ENCODE measurements around the gene ALLC. TPM values are rescaled to one million over a fixed set of nuclear protein-coding genes. Genes with fewer than 3 reads are reported as not detected.

Gene ALLC
- total RNA-seq, 1 experiment from 2014 or later: not detected

- ChIA-PET CTCF (no interaction called here), POLR2A (ENCODE audit: unreplicated experiment) (no interaction called here)
- Histone ChIP-seq H3K27ac (ENCODE audit: low read length) (no peak overlapping the region), H3K9me3 (ENCODE audit: low read length) (no peaks in the 10 kb centered on the region), H2AFZ (ENCODE audit: low read length) (no peak overlapping the region), H3K4me3 (ENCODE audit: low read length) (no peak overlapping the region), H3F3A (ENCODE audit: low read length, unreplicated experiment) (no peaks in the 10 kb centered on the region), H3K79me2 (ENCODE audit: low read length) (no peaks in the 10 kb centered on the region), H3K4me2 (ENCODE audit: low read length) (no peak overlapping the region), H3K36me3 (ENCODE audit: low read depth, low read length) (no peaks in the 10 kb centered on the region), H4K20me1 (ENCODE audit: low read length) (no peaks in the 10 kb centered on the region), H3K4me1 (ENCODE audit: insufficient read depth, low read length) (no peaks in the 10 kb centered on the region), H3K9ac (ENCODE audit: low read length) (no peak overlapping the region), H3K27me3 (ENCODE audit: low read length) (peaks cover 60% of the 10 kb centered on the region), H3K9me2 (replicated peaks; ENCODE audit: low read length) (no peaks in the 10 kb centered on the region)
- TF ChIP-seq CTCF (conservative IDR thresholded peaks at IDR 0.05; ENCODE audit: low read depth, low read length) (no peak), EZH2 (IDR thresholded peaks at IDR 0.05; ENCODE audit: low read length, unreplicated experiment) (no peak), EZH2phosphoT487 (IDR thresholded peaks at IDR 0.05; ENCODE audit: borderline replicate concordance, low read length) (no peak)
- no peak for ATAC-seq
- BruUV-seq (replicated peaks): no TSS peak
- intact Hi-C loops (cut with micrococcal nuclease): no loop called here
- no peak for DNase-seq
Measured at GRCh38 chr2:3751251-3751650, 93.3 kb downstream of the ALLC start.

DNA sequence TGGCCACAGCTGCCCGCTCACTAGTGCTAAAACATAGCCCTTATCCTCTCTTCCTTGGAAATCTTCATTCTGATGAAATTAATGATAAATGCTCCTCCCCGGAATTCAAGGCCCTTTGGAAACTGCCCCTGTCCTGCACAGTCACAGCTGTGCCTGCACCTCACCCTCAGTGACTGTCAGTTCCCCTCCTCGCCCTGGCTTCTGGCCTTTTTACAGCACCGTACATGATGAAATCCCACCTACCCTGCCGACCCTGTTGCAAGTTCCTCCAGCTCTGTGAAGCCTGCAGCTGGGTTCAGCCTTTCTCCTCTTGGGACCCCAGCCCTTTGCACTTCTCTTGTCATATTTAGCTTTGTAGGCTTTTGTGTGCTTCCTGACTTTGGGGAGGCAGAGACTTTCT, 93.8 kb downstream of the ALLC start:
- ChIA-PET POLR2A (ENCODE audit: unreplicated experiment) (no interaction called here), CTCF (no interaction called here)
- no peaks in the 10 kb centered on the region for H3K9me3 ChIP-seq (ENCODE audit: low read length)
- TF ChIP-seq CTCF (conservative IDR thresholded peaks at IDR 0.05; ENCODE audit: low read depth, low read length) (no peak), EZH2phosphoT487 (IDR thresholded peaks at IDR 0.05; ENCODE audit: borderline replicate concordance, low read length) (no peak), EZH2 (IDR thresholded peaks at IDR 0.05; ENCODE audit: low read length, unreplicated experiment) (no peak)
- no peaks in the 10 kb centered on the region for H3F3A ChIP-seq (ENCODE audit: low read length, unreplicated experiment)
- DNase-seq (no peak), ATAC-seq (no peak)
- no peak overlapping the region for H2AFZ ChIP-seq (ENCODE audit: low read length)
- H3K4me1 ChIP-seq (ENCODE audit: insufficient read depth, low read length): no peaks in the 10 kb centered on the region
- no peaks in the 10 kb centered on the region for H4K20me1 ChIP-seq (ENCODE audit: low read length)
- H3K4me3 ChIP-seq (ENCODE audit: low read length): no peak overlapping the region
- no peak overlapping the region for H3K27ac ChIP-seq (ENCODE audit: low read length)
- H3K79me2 ChIP-seq (ENCODE audit: low read length): no peaks in the 10 kb centered on the region
- no peaks in the 10 kb centered on the region for H3K36me3 ChIP-seq (ENCODE audit: low read depth, low read length)
- no TSS peak for BruUV-seq (replicated peaks)
- peaks cover 66% of the 10 kb centered on the region for H3K27me3 ChIP-seq (ENCODE audit: low read length)
- no peaks in the 10 kb centered on the region for H3K9me2 ChIP-seq (replicated peaks; ENCODE audit: low read length)
- no peak overlapping the region for H3K9ac ChIP-seq (ENCODE audit: low read length)
- no peak overlapping the region for H3K4me2 ChIP-seq (ENCODE audit: low read length)
- intact Hi-C loops (cut with micrococcal nuclease): no loop called here

Other genes starting within 250 kb of the ALLC start
- gene ADI1, start 138.7 kb upstream of the ALLC start, total RNA-seq (2014; rRNA removed): 89.8 and 97.8 TPM in 2 replicates
- gene RNASEH1, start 99.9 kb upstream of the ALLC start, total RNA-seq (2014; rRNA removed): 44.5 and 51.1 TPM in 2 replicates
- gene RPS7, start 82.9 kb upstream of the ALLC start, total RNA-seq (2014; rRNA removed): 1,408 and 1,694 TPM in 2 replicates
- 0.44 TPM in 1 of 2 replicates, not detected in the other for gene COLEC11, start 63.1 kb upstream of the ALLC start, total RNA-seq (2014; rRNA removed)
- not detected in 2 replicates for gene DCDC2C, start 45.4 kb downstream of the ALLC start, total RNA-seq (2014; rRNA removed)

Measured in PC-3 (cell line).